ENCODE measurements around the gene R3HDM2.

Gene R3HDM2

DNA sequence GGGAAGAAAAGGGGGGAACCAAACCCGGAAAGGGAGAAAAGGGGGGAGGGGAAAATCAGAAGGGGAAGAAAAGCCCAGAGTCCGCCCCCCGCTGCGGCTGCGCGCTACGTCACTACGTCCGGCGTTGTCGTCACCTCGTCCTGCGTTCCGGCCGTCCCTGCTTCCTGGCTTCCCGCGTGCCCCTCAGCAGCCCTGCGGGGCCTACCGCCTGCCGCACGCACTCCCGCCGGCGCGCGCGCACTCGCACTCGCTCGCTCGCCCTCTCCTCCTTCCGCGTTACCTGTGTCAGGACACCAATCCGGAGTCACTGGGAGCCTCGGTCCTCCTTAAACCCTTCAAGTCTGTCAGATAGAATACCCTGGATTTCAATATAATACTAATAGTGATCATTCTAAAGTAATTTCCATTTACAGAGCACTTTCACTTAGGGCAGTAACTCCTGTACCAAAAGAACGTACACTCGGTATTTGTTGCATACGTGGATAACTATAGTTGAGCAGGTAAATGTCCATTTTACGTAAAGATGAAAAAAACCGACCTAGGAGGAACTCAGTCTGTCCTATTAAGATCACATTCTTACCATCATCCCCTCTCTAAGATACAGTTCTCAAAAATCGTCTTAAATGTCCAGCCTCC is at the start of gene R3HDM2:
R3HDM2 (minus strand) TSS at position 113 of the 636 bp plus-strand sequence. CDS start 120,615 bp downstream, outside the sequence.
- peak; percentile 94 for DNase-seq (ENCODE audit: low read depth)

DNA sequence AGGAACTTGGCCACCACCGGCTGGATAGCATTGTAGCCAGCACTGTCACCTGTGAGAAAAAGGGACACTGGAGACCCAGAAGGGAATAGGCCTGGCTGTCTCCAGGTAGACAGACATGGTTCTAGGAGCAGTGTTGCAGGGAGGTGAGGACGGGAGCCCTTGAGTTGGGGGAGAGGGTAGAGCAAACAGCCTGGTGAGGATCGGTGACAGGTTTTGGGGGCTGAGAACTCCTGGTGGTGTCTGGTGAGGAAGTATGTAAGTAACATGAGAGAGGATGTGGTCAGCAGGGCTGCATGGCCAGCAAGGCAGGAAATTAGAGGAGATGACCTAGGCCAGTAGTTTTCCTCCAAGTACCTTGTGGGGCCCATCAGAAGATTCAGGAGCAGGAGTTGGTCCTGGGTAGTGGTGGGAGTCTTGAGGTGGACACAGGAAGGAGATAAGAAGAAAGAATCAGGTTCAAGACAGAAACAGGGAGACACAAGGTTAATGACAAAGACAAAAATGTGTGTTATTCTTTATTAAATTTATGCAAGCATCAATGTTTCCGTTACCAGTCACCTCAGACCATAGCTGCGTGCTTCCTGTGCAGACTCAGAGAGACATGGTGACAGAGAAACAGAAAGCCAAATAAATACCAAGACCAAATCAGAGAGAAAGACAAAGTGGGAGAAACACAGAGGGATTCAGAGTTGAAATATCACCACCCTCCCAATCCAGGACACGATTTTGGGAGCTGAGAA is 48.7 kb upstream of the R3HDM2 start, which contains the start of gene ARHGAP9:
ARHGAP9 (minus strand) TSS at position 491 of the 740 bp plus-strand sequence; CDS start at position 31, 460 bp downstream.
- DNase-seq (ENCODE audit: low read depth): peak; percentile 41

DNA sequence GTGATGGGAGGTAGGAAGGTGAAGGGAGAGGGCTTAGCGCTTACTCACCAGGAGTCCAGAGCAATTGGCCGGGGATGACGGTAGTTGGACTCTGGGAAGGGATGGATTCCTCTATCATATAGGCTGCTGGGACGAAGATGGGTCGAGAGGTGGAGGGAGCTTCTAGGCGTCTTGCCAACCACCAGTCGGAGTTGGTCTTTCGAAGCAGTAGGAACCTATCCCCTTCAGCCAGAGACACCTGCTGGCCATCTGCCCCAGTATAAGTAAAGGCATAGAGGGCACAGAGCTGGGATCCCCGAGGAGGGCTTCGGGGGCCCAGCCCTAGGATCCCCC is 48.2 kb upstream of the R3HDM2 start:
- DNase-seq (ENCODE audit: low read depth): no peak

DNA sequence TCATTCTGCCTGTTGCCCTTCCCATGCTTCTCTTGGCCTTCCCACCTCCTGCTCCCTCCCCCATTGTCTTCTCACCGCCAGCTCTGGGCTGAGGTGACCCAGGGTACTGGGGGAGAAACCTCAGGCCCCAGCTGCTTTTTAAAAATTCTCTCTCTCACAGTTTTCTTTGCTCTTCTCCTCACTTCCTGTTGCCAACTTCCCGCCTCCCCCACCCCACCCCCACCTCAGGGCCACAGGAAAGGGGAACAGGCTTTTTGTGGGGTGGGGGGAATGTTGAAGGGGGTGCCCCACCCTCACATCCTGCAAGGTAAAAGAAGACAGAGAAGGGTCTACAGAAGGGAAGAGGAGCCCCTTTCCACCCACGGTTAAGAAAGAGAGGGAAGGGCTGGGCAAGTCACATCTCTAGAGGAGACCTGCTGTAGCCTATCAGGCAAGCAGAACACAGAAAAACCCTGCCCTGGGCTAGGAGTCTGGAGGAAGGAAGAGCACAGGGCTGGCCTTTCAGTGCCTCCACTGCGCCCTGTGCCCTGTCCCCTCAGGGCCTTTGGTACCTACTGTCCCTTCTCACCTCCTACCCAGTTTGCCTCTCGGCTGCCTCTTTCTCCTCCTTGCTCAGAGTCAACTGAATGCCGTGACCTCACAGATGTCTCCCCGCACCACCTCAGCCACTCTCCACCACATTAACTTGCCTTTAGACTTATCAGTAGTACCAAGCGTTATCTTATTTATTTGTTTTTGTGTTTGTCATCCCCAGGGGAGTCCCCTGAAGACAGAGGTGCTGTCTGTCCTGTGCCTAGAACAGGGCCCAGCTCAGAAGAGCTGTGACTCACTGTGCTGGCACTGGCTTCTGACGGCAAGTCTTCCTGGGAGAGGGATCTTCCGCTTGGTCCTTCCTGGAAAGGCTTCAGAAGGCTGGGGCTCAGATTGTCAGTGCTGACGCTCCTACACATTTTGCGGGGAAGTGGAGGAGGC is 47.2 kb upstream of the R3HDM2 start:
- peak; percentile 44 for DNase-seq (ENCODE audit: low read depth)

DNA sequence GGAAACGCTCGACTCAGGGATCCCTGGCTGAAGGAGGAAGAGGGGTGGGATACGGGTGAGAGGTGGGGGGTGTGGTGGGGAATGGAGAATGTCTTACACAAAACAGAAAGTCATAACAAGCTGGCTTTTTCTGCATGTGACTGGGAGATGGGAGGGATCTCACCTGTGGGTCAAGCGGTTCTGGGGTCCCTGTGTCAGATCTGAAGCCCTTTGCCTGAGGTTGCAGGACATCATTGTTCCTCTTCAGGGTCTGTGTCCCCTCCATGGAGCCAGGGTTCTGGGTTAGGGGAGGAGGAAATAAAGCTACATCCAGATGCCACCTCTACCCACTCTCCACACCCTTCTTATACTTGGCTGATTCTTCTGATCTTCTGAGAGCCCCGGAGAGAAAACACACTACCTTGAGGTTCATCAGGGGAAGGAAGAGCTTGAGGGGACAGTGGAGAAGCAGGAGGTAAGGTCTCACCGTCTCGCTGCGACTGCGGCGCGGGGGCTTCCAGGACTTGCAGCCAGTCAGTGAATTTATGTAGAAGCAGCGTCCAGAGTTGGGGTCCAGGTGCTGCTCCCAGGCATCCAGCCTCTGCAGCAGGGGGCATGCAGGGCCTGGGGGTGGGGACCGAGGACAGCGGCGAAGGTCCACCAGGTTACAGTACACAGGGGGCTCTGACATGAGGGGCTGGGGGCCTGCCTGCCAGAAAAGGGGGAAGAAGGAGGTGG is 46.3 kb upstream of the R3HDM2 start:
- DNase-seq (ENCODE audit: low read depth): no peak

DNA sequence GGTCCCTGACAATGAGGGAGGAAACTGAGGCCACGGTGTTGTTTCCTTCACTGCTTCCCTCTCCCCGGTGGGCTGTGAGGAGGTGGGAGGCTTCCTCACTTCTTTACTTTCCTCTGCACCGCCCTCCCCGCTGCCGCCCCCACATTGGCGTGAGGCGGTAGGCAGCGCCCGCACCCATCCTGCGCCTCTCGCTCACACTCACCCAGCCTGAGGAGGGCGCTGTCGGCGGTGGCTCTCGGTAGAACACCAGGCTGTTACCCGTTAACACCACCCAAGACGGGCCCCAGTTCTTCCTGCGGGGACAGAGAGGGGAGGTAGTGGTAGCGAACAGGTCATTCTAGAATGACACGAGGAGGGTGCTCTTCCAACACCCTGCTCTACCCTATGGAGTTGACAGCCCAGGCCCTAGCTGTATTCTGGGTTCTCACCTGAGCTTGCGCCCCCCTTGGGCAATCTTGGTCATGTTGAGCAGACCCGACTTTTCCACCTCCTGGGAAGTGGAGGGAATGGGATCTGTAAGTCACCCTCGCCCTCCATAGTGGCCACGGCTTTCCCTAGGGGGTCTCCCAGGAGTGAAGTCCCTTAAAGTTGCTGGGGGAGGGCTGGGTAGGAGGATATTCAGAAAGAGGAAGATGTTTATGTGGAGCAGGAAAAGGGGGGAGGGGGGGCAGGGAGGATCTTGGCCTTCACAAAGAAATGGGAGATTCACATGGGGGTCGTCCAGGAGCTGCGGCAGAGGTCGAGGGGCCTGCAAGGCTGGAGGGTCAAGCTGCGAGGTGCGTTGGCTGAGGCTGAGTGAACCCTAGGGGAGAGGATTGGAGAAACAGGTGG is 45.5 kb upstream of the R3HDM2 start:
- no peak for DNase-seq (ENCODE audit: low read depth)

DNA sequence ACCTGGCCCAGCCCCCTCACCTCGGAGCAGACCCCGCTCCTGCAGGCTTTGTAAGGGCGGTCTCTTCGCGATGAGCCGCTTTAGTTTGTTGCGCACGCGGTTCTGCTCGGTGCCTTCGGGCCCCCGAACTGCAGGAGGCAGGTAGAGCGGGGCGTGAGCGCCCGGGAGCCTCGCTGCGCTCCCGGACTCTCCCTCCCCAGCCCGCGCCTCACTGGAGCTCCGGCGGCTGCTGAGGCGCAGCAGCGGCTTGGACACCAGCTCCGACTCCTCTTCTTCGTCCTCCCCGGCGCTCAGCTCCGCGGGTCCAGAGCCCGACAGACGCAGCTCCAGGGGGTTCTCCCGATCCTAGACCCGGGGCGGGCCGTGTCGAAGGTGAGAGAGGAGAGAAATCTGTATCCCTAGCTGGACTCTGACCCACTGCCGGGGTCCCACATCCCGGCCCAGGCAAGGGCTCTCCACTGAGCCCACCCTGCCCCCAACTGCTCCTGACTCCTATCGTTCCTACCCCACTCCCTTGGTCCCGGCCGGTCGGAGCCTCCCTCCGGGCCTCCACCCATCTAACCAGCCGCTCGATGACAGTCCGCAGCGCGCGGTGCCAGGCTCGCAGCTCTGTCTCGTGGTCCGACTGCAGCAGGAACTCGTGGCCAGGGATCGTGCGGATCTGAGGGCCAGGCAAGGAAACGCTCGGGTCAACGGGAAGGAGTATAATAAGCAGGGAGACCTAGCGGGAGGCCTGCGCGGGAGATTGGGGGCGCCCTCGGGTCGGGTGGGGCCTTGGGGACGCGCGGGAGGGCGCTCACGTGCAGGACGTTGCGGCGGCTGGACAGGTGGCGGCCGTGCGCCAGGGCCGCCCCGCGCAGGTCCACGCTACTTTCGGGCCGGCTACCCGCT is 44.7 kb upstream of the R3HDM2 start:
- DNase-seq (ENCODE audit: low read depth): no peak

DNA sequence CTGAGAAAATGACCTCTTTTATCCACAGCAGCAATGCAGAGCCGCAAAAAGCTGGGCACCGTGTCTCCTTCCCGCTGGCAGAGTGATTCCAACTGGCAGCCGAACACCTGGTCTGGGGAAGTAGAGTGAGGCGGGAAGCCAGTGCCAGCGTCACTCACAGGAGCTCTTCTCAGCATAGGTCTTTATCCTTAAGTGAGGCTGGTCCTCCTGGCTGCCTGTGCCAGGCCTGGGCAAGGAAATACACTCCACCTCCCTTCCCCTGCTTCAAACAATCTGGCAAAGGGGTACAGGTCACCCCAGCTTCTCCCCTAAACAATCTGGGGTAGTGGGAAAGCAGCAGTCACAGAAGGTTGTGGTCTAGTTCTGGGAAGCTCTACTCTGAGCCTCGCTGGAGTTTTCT is 44.0 kb upstream of the R3HDM2 start:
- no peak for DNase-seq (ENCODE audit: low read depth)

DNA sequence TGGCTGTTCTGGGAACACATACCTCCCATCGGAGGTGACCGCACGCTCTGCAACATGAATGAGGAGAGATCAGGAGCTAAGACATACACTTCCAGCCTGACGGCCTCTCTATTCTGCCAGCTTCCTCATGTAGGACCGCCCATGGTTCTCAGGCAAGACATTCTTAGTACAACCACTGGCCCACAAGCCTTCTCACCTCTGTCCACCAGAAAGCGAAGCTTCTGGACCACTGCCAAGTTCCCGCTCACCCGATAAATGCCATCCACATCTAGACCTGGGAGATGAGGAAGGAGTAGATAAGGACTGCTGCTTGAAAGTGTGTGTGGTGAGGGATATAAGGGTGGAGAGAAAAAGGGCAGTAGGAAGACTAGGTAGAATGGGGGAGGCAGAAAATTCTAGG is 43.6 kb upstream of the R3HDM2 start:
- DNase-seq (ENCODE audit: low read depth): no peak

DNA sequence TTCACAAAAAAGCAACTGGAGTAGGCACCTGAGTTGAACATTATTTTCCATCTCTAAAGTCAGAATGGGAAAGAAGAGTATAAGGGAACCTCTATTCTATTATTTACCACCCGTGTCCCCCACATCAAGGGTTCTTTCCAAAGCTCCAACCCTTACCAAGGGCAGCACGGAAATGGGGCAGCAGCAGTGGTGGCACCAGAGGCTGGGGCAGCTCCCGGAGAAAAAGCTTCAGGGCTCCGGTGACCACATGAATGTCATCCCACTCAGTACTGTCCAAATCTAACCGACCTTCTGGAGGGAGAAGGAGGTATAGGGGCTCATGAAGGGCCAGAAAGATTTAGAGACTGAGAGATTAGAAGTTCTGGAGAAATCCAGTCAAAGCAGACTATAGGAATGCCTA is 43.0 kb upstream of the R3HDM2 start:
- DNase-seq (ENCODE audit: low read depth): no peak

DNA sequence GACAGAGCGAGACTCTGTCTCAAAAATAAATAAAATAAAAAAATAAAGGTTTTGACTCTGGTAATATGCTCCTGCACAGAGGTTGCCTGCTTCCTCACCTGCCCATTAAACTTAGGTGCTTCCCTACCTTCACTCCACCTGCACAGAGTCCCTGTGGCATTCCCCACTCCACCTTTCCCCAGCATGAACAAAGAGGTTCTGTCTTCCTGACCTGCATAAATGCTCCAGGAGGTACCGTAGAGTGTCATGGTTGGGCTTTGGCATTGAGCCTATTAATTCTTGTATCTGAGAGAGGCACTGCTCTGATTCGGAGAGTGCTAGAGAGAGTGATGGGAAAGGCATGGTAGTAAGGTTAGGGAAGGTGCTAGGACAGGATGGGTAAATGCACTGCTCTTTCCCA is 42.5 kb upstream of the R3HDM2 start:
- no peak for DNase-seq (ENCODE audit: low read depth)

DNA sequence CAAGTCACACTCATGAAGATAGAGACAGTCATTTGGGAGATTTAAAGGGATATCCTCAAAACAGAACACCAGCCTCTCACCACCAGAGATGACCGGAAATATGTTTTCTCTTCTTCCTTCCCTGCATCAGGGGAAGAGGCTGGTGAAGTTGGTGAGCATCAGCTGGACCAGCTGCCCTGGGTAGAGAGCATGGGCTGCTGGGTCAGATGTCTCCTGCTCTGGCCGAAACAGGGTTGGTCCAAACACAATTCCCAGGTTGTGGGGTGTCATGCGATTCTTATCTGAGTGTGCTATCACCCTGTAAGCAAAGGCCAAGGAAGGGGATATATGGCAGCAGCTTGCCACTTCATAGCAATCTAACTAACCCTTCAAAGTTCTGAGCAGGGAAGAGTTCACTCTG is 41.5 kb upstream of the R3HDM2 start:
- no peak for DNase-seq (ENCODE audit: low read depth)

DNA sequence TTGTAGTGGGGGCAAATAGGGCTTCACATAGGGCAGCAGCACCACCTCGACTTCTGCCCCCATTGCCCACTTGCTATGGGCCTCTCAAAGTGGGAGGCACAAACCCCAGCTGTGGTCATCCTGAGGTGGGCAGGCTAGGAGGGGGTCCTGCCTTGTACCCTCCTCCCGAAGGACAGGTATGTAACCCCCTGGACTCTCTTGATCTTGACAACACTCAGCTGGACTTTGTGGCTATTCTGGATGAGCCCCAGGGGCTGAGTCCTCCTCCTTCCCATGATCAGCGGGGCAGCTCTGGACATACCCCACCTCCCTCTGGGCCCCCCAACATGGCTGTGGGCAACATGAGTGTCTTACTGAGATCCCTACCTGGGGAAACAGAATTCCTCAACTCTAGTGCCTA is 40.8 kb upstream of the R3HDM2 start:
- DNase-seq (ENCODE audit: low read depth): no peak

DNA sequence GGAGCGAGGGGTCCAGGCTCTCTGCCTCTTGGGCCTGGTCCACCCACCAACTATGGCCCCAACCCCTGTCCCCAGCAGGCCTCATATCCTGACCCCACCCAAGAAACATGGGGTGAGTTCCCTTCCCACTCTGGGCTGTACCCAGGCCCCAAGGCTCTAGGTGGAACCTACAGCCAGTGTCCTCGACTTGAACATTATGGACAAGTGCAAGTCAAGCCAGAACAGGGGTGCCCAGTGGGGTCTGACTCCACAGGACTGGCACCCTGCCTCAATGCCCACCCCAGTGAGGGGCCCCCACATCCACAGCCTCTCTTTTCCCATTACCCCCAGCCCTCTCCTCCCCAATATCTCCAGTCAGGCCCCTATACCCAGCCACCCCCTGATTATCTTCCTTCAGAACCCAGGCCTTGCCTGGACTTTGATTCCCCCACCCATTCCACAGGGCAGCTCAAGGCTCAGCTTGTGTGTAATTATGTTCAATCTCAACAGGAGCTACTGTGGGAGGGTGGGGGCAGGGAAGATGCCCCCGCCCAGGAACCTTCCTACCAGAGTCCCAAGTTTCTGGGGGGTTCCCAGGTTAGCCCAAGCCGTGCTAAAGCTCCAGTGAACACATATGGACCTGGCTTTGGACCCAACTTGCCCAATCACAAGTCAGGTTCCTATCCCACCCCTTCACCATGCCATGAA is 40.3 kb upstream of the R3HDM2 start:
- no peak for DNase-seq (ENCODE audit: low read depth)

DNA sequence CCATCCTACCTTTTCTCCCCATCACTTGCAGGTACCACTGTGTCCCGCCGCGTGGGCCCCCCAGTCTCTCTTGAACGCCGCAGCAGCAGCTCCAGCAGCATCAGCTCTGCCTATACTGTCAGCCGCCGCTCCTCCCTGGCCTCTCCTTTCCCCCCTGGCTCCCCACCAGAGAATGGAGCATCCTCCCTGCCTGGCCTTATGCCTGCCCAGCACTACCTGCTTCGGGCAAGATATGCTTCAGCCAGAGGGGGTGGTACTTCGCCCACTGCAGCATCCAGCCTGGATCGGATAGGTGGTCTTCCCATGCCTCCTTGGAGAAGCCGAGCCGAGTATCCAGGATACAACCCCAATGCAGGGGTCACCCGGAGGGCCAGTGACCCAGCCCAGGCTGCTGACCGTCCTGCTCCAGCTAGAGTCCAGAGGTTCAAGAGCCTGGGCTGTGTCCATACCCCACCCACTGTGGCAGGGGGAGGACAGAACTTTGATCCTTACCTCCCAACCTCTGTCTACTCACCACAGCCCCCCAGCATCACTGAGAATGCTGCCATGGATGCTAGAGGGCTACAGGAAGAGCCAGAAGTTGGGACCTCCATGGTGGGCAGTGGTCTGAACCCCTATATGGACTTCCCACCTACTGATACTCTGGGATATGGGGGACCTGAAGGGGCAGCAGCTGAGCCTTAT is 39.6 kb upstream of the R3HDM2 start:
- DNase-seq (ENCODE audit: low read depth): no peak

DNA sequence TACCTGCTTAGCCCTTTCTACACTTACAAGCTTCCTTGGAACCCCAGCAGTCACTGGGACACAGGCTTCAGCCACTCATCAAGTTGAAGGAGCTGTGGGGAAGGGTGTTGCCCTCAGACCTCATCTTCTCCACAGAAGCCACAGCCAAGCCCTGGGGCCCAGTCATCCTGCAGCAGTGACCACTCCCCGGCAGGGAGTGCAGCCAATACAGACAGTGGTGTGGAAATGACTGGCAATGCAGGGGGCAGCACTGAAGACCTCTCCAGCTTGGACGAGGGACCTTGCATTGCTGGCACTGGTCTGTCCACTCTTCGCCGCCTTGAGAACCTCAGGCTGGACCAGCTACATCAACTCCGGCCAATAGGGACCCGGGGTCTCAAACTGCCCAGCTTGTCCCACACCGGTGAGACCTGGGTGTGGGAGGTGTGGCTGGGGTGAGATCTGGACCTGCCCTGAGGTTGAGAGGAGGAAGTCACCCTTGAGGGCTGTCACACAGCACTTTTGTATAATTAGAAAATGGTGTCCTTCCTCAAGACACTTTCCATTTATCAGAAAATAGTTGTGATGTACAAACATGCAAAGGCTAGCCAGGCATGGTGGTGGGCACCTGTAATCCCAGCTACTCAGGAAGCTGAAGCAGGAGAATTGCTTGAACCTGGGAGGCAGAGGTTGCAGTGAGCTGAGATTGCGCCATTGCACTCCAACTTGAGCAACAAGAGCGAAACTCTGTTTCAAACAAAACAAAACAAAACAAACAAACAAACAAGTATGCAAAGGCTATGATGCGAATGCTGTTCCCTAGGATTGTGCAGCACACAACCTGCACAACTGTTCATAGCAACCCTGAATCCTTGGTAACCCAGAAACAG is 38.7 kb upstream of the R3HDM2 start:
- no peak for DNase-seq (ENCODE audit: low read depth)

DNA sequence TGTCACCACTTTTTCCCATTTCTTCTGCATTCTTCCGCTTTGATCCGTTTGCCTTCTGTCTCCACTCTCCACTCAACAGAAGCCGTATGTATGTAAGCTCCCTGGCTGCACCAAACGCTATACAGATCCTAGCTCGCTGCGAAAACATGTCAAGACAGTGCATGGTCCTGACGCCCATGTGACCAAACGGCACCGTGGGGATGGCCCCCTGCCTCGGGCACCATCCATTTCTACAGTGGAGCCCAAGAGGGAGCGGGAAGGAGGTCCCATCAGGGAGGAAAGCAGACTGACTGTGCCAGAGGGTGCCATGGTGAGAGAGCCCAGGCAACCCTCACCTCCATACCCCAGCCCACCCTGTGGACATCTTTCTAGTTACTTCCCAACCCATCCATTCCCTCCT is 37.1 kb upstream of the R3HDM2 start:
- no peak for DNase-seq (ENCODE audit: low read depth)

Measured in EH (cell line).